Endometrial microvascular endothelial cells (primary cell): Measurements from ENCODE around the gene KAT6B. TPM values are rescaled to one million over a fixed set of nuclear protein-coding genes. Genes with fewer than 3 reads are reported as not detected.

ENCODE experiments used
- in situ Hi-C: cut with HindIII; loops from 2 replicates; pipeline ENCODE4 v1.10.0; 2017; ENCODE audit warnings: low sequenced_read_pairs, low pct_unique_long_range_greater_than_20kb; ENCODE audit errors: inconsistent ontology term
- total RNA-seq: library from RNA; depleted of rRNA; stranded (reverse); fragments of >200 nt; gene quantifications from one replicate; pipeline ENCODE4 v1.2.3, GENCODE V29; 2015; ENCODE audit errors: inconsistent ontology term

The KAT6B gene
- total RNA-seq, 1 donor from 2014 or later, result 6.5 TPM

GRCh38 chr10:74992068-74992467 lies 165.7 kb downstream of the KAT6B start:
- in situ Hi-C loops, result no loop called here

GRCh38 chr10:74993649-74994048 lies 167.2 kb downstream of the KAT6B start:
- in situ Hi-C loops, result no loop called here

- in situ Hi-C loops, result no loop called here
Observed at GRCh38 chr10:74994854-74995253, 168.5 kb downstream of the KAT6B start.

- in situ Hi-C loops, result no loop called here
Observed at GRCh38 chr10:74995806-74996205, 169.4 kb downstream of the KAT6B start.

- in situ Hi-C loops, result no loop called here
Observed at GRCh38 chr10:74997163-74997562, 170.8 kb downstream of the KAT6B start.

GRCh38 chr10:75000748-75001321 lies 174.4 kb downstream of the KAT6B start:
- in situ Hi-C loops, result no loop called here

- in situ Hi-C loops, result no loop called here
Observed at GRCh38 chr10:75001715-75002350, 175.4 kb downstream of the KAT6B start.

GRCh38 chr10:75002351-75002725 lies 175.9 kb downstream of the KAT6B start:
- in situ Hi-C loops, result no loop called here

GRCh38 chr10:75002967-75003594 lies 176.7 kb downstream of the KAT6B start:
- in situ Hi-C loops, result no loop called here

- in situ Hi-C loops, result no loop called here
Observed at GRCh38 chr10:75003891-75004290, 177.5 kb downstream of the KAT6B start.

- in situ Hi-C loops, result no loop called here
Observed at GRCh38 chr10:75007646-75008045, 181.2 kb downstream of the KAT6B start.

GRCh38 chr10:75008952-75009351 lies 182.6 kb downstream of the KAT6B start:
- in situ Hi-C loops, result no loop called here

- in situ Hi-C loops, result no loop called here
Observed at GRCh38 chr10:75009426-75009825, 183.0 kb downstream of the KAT6B start.

GRCh38 chr10:75010373-75010772 lies 184.0 kb downstream of the KAT6B start:
- in situ Hi-C loops, result no loop called here

GRCh38 chr10:75011221-75011620 lies 184.8 kb downstream of the KAT6B start:
- in situ Hi-C loops, result no loop called here

- in situ Hi-C loops, result no loop called here
Observed at GRCh38 chr10:75012471-75012870, 186.1 kb downstream of the KAT6B start.

GRCh38 chr10:75013007-75013406 lies 186.6 kb downstream of the KAT6B start:
- in situ Hi-C loops, result no loop called here

GRCh38 chr10:75013522-75013921 lies 187.1 kb downstream of the KAT6B start:
- in situ Hi-C loops, result no loop called here

- in situ Hi-C loops, result no loop called here
Observed at GRCh38 chr10:75014516-75015230, 188.3 kb downstream of the KAT6B start.

- in situ Hi-C loops, result no loop called here
Observed at GRCh38 chr10:75015442-75015841, 189.0 kb downstream of the KAT6B start.
